Nephron progenitor cell (in vitro differentiated cells): Measurements from ENCODE around the gene AP5S1.
"Not testable (repeated sequence)": the region's sequence is repeated elsewhere in the genome, so short reads cannot be mapped to it uniquely, and the experiment has no call there.

ENCODE experiments used
- DNase-seq: peaks from one replicate; pipeline ENCODE4 v3.0.0; 2021
- H3K27ac Mint-ChIP-seq: 2 replicates; pipeline ENCODE4 v1.8.0; 2021; ENCODE audit warnings: mild to moderate bottlenecking, moderate library complexity, mixed read lengths
- H3K27me3 Mint-ChIP-seq: 2 replicates; pipeline ENCODE4 v1.8.0; 2021; ENCODE audit warnings: mild to moderate bottlenecking, low read depth, mixed read lengths; ENCODE audit not compliant: poor library complexity
- H3K36me3 Mint-ChIP-seq: 2 replicates; pipeline ENCODE4 v1.8.0; 2021; ENCODE audit warnings: low read depth, mixed read lengths
- H3K4me1 Mint-ChIP-seq: 2 replicates; pipeline ENCODE4 v1.8.0; 2021; ENCODE audit warnings: mixed read lengths
- H3K4me3 Mint-ChIP-seq: 2 replicates; pipeline ENCODE4 v1.8.0; 2021; ENCODE audit warnings: mild to moderate bottlenecking, moderate library complexity, mixed read lengths
- H3K9me3 Mint-ChIP-seq: 2 replicates; pipeline ENCODE4 v1.8.0; 2021; ENCODE audit warnings: mild to moderate bottlenecking, moderate library complexity, mixed read lengths
- CTCF ChIP-seq: fragments of 200-600 bp; sonication (generic); IDR thresholded peaks from 2 replicates; pipeline ENCODE4 v1.5.0; 2021; ENCODE audit warnings: antibody characterized with exemption

Gene AP5S1

GRCh38 chr20:3843490-3843889 lies 23.1 kb downstream of the AP5S1 start:
- peaks cover under 1% of the 10 kb centered on the region for H3K36me3 Mint-ChIP-seq
- DNase-seq = no peak
- no peaks in the 10 kb centered on the region for H3K9me3 Mint-ChIP-seq
- peaks cover 17% of the 10 kb centered on the region for H3K4me1 Mint-ChIP-seq
- H3K27me3 Mint-ChIP-seq = peaks cover 6% of the 10 kb centered on the region
- H3K27ac Mint-ChIP-seq = no peak overlapping the region
- TF ChIP-seq CTCF = no peak
- no peak overlapping the region for H3K4me3 Mint-ChIP-seq

GRCh38 chr20:3843990-3844619 lies 23.8 kb downstream of the AP5S1 start:
- Mint-ChIP-seq H3K4me1 (peaks cover 24% of the 10 kb centered on the region), H3K27ac (peak overlapping the region; percentile 29), H3K4me3 (peak overlapping the region; percentile 8)
- H3K27me3 Mint-ChIP-seq, DNase-seq, H3K9me3 Mint-ChIP-seq, H3K36me3 Mint-ChIP-seq: not testable (repeated sequence)

- Mint-ChIP-seq H3K27me3 (peaks cover 3% of the 10 kb centered on the region), H3K4me3 (peak overlapping the region; percentile 91), H3K36me3 (peaks cover 16% of the 10 kb centered on the region), H3K4me1 (peaks cover 25% of the 10 kb centered on the region), H3K9me3 (no peaks in the 10 kb centered on the region), H3K27ac (peak overlapping the region; percentile 51)
- no peak for DNase-seq
- TF ChIP-seq CTCF = no peak
Measured at GRCh38 chr20:3846378-3846739, 26.0 kb downstream of the AP5S1 start.

GRCh38 chr20:3846740-3847428 lies 26.5 kb downstream of the AP5S1 start, which contains the start of gene MAVS:
MAVS (plus strand) TSS chr20:3846834; CDS start chr20:3854625, 7,791 bp downstream.
- no peak for TF ChIP-seq CTCF
- DNase-seq = peak; percentile 94
- H3K36me3 Mint-ChIP-seq = peaks cover 17% of the 10 kb centered on the region
- H3K4me1 Mint-ChIP-seq = peaks cover 25% of the 10 kb centered on the region
- peak within 1 kb of the TSS; percentile 51 for H3K27ac Mint-ChIP-seq
- peaks cover 3% of the 10 kb centered on the region for H3K27me3 Mint-ChIP-seq
- H3K9me3 Mint-ChIP-seq = no peaks in the 10 kb centered on the region
- H3K4me3 Mint-ChIP-seq = peak within 1 kb of the TSS; percentile 91

- Mint-ChIP-seq H3K4me1 (peaks cover 25% of the 10 kb centered on the region), H3K9me3 (no peaks in the 10 kb centered on the region), H3K4me3 (peak overlapping the region; percentile 91), H3K36me3 (peaks cover 22% of the 10 kb centered on the region), H3K27me3 (peaks cover 3% of the 10 kb centered on the region), H3K27ac (peak overlapping the region; percentile 42)
- no peak for TF ChIP-seq CTCF
- no peak for DNase-seq
Measured at GRCh38 chr20:3847429-3847940, 27.1 kb downstream of the AP5S1 start.

- Mint-ChIP-seq H3K27ac (peak overlapping the region; percentile 83), H3K4me3 (peak overlapping the region; percentile 91), H3K36me3 (peaks cover 22% of the 10 kb centered on the region), H3K9me3 (no peaks in the 10 kb centered on the region), H3K27me3 (no peaks in the 10 kb centered on the region), H3K4me1 (peaks cover 23% of the 10 kb centered on the region)
- no peak for TF ChIP-seq CTCF
- no peak for DNase-seq
Measured at GRCh38 chr20:3848565-3848964, 28.2 kb downstream of the AP5S1 start.
